Inferior parietal cortex (tissue), 1 donor: Measurements from ENCODE around the gene CIT.

ENCODE experiments used
- DNase-seq: peaks from one replicate; pipeline ENCODE4 v3.0.0-alpha.2; 2016; ENCODE audit errors: extremely low spot score

Gene CIT

DNA sequence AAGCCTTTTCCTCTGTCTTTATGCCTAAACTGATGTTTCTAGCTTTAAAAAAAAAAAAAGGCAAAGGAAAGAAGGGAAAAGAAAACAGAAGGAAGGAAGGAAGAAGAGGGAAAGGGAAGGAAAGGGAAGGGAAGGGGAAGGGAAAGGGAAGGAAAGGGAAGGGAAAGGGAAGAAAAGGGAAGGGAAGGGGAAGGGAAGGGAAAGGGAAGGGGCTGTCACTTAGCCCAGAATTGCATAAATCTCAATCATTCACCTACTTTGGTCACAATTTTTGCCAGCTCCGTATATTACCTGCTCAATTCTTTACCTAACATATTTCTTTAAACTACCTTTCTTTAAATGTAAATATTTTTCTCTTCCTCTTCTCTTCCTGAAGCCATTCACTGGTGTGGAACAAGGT, 26.8 kb downstream of the CIT start:
- DNase-seq = no peak

DNA sequence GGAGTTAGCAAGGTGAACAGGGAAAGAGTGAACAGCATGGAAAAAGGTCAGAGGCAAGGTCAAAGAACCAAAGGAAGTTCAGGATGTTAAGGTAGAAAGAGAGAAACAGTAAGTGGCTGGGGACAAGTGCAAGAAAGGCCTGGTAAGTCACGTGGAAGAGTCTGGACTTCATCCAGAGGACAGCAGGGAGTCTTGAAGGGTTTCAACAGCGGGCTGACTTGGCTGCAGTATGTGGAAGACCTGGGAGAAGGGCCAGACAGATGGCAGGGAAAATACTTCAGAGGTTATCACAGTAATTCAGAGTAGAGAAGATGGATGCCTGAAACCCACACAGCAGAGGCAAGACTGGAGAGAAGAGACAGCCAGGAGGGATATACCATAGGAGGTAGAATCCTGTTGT, 34.0 kb downstream of the CIT start:
- no peak for DNase-seq

- DNase-seq = no peak
Observed at GRCh38 chr12:119842380-119842779, 34.7 kb downstream of the CIT start.

DNA sequence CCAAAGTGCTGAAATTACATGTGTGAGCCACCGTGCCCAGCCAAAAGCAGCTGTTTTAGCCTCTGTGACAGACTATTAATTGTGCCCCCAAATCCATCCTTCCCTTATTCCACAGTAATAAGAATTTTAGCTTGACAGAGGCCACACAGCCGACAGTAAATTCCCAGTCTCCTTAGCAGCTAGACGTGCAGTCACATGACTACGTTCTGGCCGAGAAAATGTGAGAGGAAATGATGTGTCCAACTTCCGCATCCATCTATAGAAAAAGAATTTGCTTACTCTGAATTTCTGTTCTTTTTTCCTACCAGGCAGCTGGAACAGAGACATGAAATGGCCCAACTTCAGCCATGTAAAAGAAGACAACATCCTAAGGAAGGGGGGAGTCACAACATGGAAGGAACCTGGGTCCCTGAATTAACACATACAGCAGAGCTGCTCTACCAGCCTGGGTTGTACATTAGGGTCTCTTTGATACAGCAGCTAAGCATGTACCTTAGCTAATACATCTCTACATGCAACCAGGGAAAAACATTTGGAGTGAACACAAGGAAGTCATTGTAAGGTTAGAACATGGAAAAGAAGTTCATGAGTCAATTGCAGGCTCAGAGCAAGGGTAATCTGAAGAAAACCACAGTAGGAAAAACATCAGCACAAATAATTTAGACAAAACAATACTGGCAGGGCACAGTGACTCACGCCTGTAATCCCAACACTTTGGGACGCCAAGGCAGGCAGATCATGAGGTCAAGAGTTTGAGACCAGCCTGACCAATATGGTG, 35.5 kb downstream of the CIT start:
- no peak for DNase-seq

DNA sequence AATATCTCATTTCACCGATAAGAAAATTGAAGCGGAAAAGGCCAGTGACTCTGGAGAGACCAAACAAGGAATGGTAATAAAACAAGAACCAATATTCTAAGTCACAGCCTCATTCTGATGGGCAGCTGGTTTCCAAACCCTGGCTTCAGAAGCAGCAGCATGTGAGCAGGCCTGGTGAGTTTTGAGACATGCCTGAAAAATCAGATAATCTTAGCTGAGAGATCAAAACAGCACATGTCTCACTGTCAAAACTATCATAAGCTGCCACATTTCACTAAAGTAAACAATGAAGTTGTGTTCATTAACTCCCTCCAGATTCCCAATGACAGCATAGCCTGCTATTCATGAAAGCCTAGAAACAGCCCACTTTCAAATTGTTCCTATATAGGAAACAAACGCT, 36.5 kb downstream of the CIT start:
- no peak for DNase-seq

DNA sequence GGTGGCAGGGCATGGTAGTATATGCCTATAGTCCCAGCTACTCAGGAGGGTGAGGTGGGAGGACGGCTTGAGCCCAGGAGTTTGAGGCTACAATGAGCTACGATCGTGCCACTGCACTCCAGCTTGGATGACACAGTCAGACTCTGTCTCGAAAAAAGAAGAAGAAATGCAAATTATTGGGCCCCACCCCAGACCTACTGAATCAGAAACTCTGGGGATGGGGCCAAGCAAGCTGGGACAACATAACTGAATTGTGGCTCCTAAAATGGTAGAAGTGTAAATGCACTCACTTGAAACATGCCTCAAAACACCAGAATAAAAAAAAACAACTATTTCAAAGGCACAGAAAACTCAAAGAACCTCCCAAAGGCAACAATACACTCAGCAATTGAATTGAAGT, 37.0 kb downstream of the CIT start:
- DNase-seq = no peak

DNA sequence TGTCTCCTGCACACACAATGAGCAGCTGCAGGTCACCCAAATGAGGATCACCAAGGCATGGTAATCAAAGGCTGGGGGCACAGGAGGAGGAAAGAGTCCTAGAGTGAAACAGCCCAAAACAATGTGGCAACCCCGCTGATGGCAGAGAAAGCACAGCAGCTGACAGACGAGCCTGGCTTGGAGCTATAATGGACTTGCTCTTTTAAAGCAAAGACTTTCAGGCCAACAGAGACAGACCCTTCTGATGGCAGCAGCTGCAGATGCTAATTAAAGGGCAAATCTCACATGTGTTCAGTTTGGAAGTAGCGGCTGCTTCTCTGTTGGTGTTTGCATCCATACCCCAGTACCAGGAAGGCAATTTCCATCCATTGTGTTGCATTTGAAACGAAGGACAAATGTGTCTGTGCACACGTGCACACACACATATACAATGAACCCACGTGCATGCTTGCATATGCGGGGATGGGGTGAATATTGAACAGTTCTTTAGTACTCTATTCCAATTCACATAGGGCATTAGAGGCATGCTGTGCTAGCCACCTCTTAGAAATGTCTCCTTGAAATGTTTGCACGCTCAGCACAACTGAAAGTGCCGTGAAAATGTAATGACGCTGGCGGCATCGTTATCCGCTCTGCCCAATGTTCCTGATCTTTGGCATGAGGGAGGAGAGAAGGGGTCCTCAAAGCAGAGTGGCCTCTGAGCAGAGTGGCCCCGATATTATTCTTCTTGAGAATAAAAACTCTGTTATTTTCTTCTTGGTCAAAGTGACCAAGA, 38.1 kb downstream of the CIT start:
- DNase-seq = no peak

GRCh38 chr12:119836781-119837180, 40.3 kb downstream of the CIT start:
- no peak for DNase-seq

DNA sequence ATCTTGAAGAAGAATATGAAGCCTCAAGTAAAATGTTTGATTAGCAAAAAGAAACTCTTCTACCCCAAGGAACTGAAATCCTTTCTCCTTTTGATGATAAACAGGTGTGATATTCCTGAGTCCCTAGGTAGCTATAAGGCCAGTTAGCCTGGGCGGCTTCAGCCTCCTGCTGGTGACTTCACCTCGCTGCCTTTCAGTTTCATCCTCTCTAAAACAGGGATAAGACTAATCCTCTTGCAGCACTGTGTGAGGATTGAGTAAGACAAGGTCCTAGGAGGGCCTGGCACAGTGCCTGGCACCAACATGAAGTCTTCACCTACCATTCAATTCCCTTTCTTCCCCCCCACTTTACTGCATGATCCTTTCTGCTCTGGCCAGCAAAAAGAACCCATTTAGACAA, 42.1 kb downstream of the CIT start:
- no peak for DNase-seq

- no peak for DNase-seq
Observed at GRCh38 chr12:119829439-119829838, 47.7 kb downstream of the CIT start.

DNA sequence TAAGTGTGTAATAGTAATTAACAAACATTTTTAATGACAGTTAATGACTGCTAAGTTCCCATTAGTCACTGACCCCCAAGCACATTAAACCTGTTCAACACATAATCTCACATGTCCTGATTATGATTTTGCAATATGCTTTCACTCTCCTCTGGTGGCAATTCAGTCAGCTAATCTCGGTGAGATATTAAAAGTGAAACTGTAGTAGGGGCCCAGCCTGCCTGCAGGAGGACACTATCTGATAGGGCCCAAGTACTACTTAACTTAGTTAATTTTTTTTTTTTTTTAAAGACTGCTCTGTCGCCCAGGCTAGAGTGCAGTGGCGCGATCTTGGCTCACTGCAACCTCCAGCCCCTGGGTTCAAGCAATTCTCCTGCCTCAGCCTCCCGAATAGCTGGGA, 48.8 kb downstream of the CIT start:
- no peak for DNase-seq

DNA sequence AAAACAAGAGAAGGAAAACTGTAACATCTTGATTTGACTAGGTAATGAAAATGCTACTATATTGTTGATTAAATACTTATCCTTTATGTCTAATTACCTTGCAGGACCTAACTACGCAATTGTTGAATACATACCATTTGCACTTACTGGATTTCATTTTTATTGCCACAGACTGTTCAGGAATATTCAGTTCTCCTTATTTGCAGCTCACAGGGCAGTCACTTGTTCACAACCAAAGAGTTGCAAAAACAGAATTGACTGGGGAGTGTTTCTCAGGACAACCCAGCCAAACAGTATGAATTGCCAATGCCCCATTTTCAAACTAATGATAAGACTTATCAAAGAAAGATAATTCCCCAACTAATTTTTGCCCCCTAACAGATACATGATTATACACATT, 49.4 kb downstream of the CIT start:
- DNase-seq = no peak

GRCh38 chr12:119826661-119827445, 50.3 kb downstream of the CIT start:
- no peak for DNase-seq

DNA sequence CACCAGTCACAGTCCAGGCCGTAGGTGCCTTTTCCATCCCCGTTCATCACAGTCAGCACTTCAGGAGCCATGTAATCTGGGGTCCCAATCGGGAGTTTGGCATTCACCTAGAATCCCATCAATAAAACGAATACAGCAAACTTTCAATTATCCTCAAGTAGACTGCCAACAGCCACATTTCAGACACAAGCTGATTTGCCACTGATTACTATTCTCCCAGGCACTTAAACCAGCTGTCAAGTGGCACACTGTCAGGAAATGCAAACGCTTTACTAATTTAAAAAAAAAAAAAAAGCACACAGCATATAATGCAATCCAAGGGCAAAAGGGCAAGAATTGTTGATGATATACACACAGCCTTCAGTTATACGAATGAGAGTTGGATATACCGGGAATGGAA, 51.9 kb downstream of the CIT start:
- DNase-seq = no peak

DNA sequence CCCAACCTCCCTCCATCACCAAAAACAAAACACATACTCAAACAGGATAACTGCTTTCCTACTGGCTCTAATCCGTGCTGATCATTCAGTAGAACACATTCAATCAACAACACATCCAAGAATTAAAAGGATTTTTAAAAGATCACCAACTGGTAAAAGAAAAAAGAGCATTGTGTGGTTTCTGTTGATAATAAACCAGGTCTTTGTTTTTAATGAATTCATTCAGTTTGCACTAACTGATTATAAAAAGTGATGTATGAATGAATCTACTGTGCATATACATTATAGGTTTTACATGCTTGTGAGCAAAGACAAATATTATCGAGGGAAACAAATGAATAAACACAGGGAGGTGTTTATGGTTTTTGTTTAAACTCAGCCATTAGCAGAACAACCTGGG, 55.1 kb downstream of the CIT start:
- no peak for DNase-seq

DNA sequence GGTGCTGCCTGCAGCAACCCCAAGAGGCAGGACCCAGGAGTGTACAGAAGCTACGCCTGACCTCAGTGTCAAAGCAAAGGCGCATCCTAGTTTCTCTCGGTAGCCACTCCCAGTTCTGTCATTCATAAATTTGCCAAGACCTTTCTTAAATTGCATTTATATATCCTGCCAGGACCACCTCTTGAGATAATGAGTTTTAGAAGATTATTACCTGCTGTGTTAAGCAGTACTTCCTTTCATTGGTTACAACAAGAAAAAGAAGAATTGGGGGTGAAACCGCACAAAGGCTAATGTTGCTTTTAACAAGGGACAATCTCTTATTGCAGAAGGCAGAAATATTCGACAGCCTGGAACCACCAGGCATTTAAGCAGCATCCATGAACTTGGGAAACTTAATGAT, 57.8 kb downstream of the CIT start:
- no peak for DNase-seq

GRCh38 chr12:119817546-119818343, 59.4 kb downstream of the CIT start:
- DNase-seq = no peak

GRCh38 chr12:119809023-119809422, 68.1 kb downstream of the CIT start:
- DNase-seq = no peak

DNA sequence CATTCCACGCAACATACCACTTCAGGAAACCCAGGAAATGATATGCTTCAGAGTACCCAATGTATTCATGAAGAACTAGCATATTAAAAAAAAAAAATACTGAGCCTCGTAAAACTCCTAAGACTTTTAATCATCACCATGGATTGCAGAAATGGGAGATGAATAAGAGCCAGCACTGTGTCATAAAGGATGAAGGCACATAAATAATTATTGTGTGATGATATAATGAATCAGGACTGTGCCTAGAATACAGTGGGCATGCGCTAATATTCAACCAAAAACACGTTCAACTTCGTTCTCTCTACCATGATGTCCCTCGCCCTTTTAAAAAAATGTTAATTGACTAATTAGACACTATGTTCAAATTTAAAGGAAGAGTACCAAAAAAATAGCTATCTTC, 68.7 kb downstream of the CIT start:
- no peak for DNase-seq

DNA sequence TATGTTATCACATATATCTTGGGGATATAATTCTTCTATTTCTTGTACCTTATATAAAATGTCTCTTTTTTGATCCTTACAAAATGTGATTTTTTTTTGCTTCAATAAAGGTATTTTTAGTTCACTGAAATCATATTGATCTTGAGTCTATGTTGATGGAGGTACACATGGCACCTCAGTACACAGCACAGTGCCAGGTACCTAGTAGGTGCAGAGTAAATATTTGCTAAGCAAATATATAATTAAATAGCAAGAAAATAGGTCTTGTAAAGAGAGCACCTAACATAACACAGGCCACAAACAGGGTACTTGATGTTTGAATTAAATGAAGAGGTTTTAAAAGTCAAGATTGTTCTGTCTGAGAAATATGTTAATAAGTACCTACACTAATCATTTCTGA, 69.7 kb downstream of the CIT start:
- DNase-seq = no peak

GRCh38 chr12:119804011-119804641, 73.0 kb downstream of the CIT start:
- peak; percentile 73 for DNase-seq
